ENCODE data around the gene PLCH2. TPM values are rescaled to one million over a fixed set of nuclear protein-coding genes. Genes with fewer than 3 reads are reported as not detected.

Gene PLCH2
- polyA plus RNA-seq, 1 donor from 2014 or later: 5.7 TPM

DNA sequence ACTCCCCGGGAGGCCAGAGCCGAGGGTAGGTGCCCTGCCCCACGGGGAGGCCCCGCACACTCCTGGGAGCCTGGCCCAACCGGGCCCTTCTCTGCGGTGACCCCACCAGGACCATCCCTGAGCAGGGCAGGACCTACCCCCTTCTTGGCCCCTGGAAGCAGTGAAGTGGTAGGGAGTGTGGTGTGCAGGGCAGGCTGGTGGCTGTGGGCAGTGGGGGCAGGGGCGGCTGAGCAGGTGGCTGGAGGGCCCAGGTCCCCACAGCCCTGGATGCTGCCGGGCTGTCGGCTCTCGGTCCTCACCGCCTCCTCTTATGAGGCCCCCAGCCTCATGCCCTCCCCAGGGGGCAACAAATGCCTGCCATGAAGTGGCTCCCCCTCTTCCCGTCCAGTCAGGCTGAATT, 19.5 kb downstream of the PLCH2 start:
- H3K79me2 ChIP-seq (replicated peaks; ENCODE audit: insufficient read depth, low read length): no peaks in the 10 kb centered on the region
- no peaks in the 10 kb centered on the region for H3F3A ChIP-seq (ENCODE audit: insufficient read depth, low read length, poor library complexity, severe bottlenecking)
- no peaks in the 10 kb centered on the region for H3K9me2 ChIP-seq (ENCODE audit: insufficient read depth, low read length)
- H3K9ac ChIP-seq (ENCODE audit: low read length): no peak overlapping the region
- TF ChIP-seq POLR2AphosphoS5 (IDR thresholded peaks at IDR 0.05) (no peak), CTCF (IDR thresholded peaks at IDR 0.05; ENCODE audit: poor library complexity, severe bottlenecking) (no peak), EZH2 (IDR thresholded peaks at IDR 0.05; ENCODE audit: borderline replicate concordance, insufficient read depth, low read length, poor library complexity, severe bottlenecking) (no peak), MXI1 (conservative IDR thresholded peaks at IDR 0.05; ENCODE audit: poor library complexity, severe bottlenecking) (no peak), SMC3 (conservative IDR thresholded peaks at IDR 0.05; ENCODE audit: poor library complexity) (no peak), RAD21 (conservative IDR thresholded peaks at IDR 0.05) (no peak), EP300 (conservative IDR thresholded peaks at IDR 0.05; ENCODE audit: poor library complexity, severe bottlenecking) (no peak), REST (IDR thresholded peaks at IDR 0.05; ENCODE audit: borderline replicate concordance) (no peak), TAF1 (IDR thresholded peaks at IDR 0.05; ENCODE audit: low read depth) (no peak)
- H3K4me3 ChIP-seq (ENCODE audit: low read length): no peak overlapping the region
- H3K27me3 ChIP-seq (ENCODE audit: insufficient read depth, low read depth, low read length): no peaks in the 10 kb centered on the region
- H3K27ac ChIP-seq (ENCODE audit: low read length): no peak overlapping the region
- no peak overlapping the region for H3K4me2 ChIP-seq (ENCODE audit: low read length)
- H3K9me3 ChIP-seq (ENCODE audit: low read length): no peaks in the 10 kb centered on the region
- H3K36me3 ChIP-seq (ENCODE audit: insufficient read depth, low read length): no peaks in the 10 kb centered on the region
- no peak overlapping the region for H2AFZ ChIP-seq (ENCODE audit: low read depth, low read length)
- H4K20me1 ChIP-seq (ENCODE audit: insufficient read depth): no peaks in the 10 kb centered on the region

- Histone ChIP-seq H3K4me2 (ENCODE audit: low read length) (no peak overlapping the region), H3K79me2 (replicated peaks; ENCODE audit: insufficient read depth, low read length) (no peaks in the 10 kb centered on the region), H3F3A (ENCODE audit: insufficient read depth, low read length, poor library complexity, severe bottlenecking) (no peaks in the 10 kb centered on the region), H4K20me1 (ENCODE audit: insufficient read depth) (no peaks in the 10 kb centered on the region), H3K27ac (ENCODE audit: low read length) (no peak overlapping the region), H3K27me3 (ENCODE audit: insufficient read depth, low read depth, low read length) (no peaks in the 10 kb centered on the region), H2AFZ (ENCODE audit: low read depth, low read length) (no peak overlapping the region), H3K36me3 (ENCODE audit: insufficient read depth, low read length) (no peaks in the 10 kb centered on the region), H3K9me2 (ENCODE audit: insufficient read depth, low read length) (no peaks in the 10 kb centered on the region), H3K4me3 (ENCODE audit: low read length) (no peak overlapping the region), H3K9ac (ENCODE audit: low read length) (no peak overlapping the region), H3K9me3 (ENCODE audit: low read length) (no peaks in the 10 kb centered on the region)
- TF ChIP-seq POLR2AphosphoS5 (IDR thresholded peaks at IDR 0.05) (no peak), CTCF (IDR thresholded peaks at IDR 0.05; ENCODE audit: poor library complexity, severe bottlenecking) (no peak), EZH2 (IDR thresholded peaks at IDR 0.05; ENCODE audit: borderline replicate concordance, insufficient read depth, low read length, poor library complexity, severe bottlenecking) (no peak), TAF1 (IDR thresholded peaks at IDR 0.05; ENCODE audit: low read depth) (no peak), REST (IDR thresholded peaks at IDR 0.05; ENCODE audit: borderline replicate concordance) (no peak), SMC3 (conservative IDR thresholded peaks at IDR 0.05; ENCODE audit: poor library complexity) (no peak), MXI1 (conservative IDR thresholded peaks at IDR 0.05; ENCODE audit: poor library complexity, severe bottlenecking) (no peak), RAD21 (conservative IDR thresholded peaks at IDR 0.05) (no peak)
Observed at GRCh38 chr1:2496087-2496622, 20.1 kb downstream of the PLCH2 start.
